ENCODE results near the gene SLC6A19.
"Not testable (repeated sequence)": the region's sequence is repeated elsewhere in the genome, so short reads cannot be mapped to it uniquely, and the experiment has no call there.

The SLC6A19 gene

GRCh38 chr5:1223278-1223670, 21.9 kb downstream of the SLC6A19 start:
- DNase-seq (ENCODE audit: low read depth): no peak

- no peak for DNase-seq (ENCODE audit: low read depth)
Observed at GRCh38 chr5:1224631-1225030, 23.2 kb downstream of the SLC6A19 start.

- DNase-seq (ENCODE audit: low read depth): no peak
Observed at GRCh38 chr5:1225081-1225480, 23.7 kb downstream of the SLC6A19 start, which contains the start of gene SLC6A18. TSS of gene SLC6A18 (plus strand) at chr5:1225381. CDS start at chr5:1225478, 97 bp downstream.

- DNase-seq (ENCODE audit: low read depth): no peak
Observed at GRCh38 chr5:1226231-1226630, 24.8 kb downstream of the SLC6A19 start.

GRCh38 chr5:1226839-1227581, 25.6 kb downstream of the SLC6A19 start:
- DNase-seq (ENCODE audit: low read depth): no peak

- DNase-seq (ENCODE audit: low read depth): no peak
Observed at GRCh38 chr5:1227667-1228066, 26.3 kb downstream of the SLC6A19 start.

GRCh38 chr5:1228120-1228519, 26.7 kb downstream of the SLC6A19 start:
- DNase-seq (ENCODE audit: low read depth): no peak

GRCh38 chr5:1229023-1229422, 27.6 kb downstream of the SLC6A19 start:
- DNase-seq (ENCODE audit: low read depth): not testable (repeated sequence)

GRCh38 chr5:1229822-1230221, 28.4 kb downstream of the SLC6A19 start:
- DNase-seq (ENCODE audit: low read depth): no peak

- DNase-seq (ENCODE audit: low read depth): no peak
Observed at GRCh38 chr5:1230551-1230950, 29.2 kb downstream of the SLC6A19 start.

GRCh38 chr5:1231354-1231905, 30.0 kb downstream of the SLC6A19 start:
- DNase-seq (ENCODE audit: low read depth): no peak

- DNase-seq (ENCODE audit: low read depth): no peak
Observed at GRCh38 chr5:1232780-1233179, 31.4 kb downstream of the SLC6A19 start.

- DNase-seq (ENCODE audit: low read depth): no peak
Observed at GRCh38 chr5:1235379-1235778, 34.0 kb downstream of the SLC6A19 start.

- no peak for DNase-seq (ENCODE audit: low read depth)
Observed at GRCh38 chr5:1235838-1236237, 34.4 kb downstream of the SLC6A19 start.

- DNase-seq (ENCODE audit: low read depth): no peak
Observed at GRCh38 chr5:1239505-1240251, 38.3 kb downstream of the SLC6A19 start.

GRCh38 chr5:1240496-1241260, 39.3 kb downstream of the SLC6A19 start:
- DNase-seq (ENCODE audit: low read depth): no peak

GRCh38 chr5:1241509-1242080, 40.2 kb downstream of the SLC6A19 start:
- no peak for DNase-seq (ENCODE audit: low read depth)

- DNase-seq (ENCODE audit: low read depth): no peak
Observed at GRCh38 chr5:1242733-1243486, 41.5 kb downstream of the SLC6A19 start.

GRCh38 chr5:1243487-1244130, 42.2 kb downstream of the SLC6A19 start:
- no peak for DNase-seq (ENCODE audit: low read depth)

- no peak for DNase-seq (ENCODE audit: low read depth)
Observed at GRCh38 chr5:1244255-1244654, 42.9 kb downstream of the SLC6A19 start.

GRCh38 chr5:1244976-1245375, 43.6 kb downstream of the SLC6A19 start:
- no peak for DNase-seq (ENCODE audit: low read depth)
